B cell (primary cell): Measurements from ENCODE around the gene FARSB. TPM values are rescaled to one million over a fixed set of nuclear protein-coding genes. Genes with fewer than 3 reads are reported as not detected.

Experiments
- ATAC-seq: fragments of 200-7000 bp; cut with Tn5 transposase; one replicate; pipeline ENCODE4 v1.10.0; 2021; ENCODE audit warnings: low read depth, mild to moderate bottlenecking, moderate number of reproducible peaks, moderate library complexity
- CTCF ChIA-PET: fragments of 350-600 bp; sonication (Branson Sonifier 250); formaldehyde crosslinking; loops from one replicate; lab custom pipeline; 2021; ENCODE audit warnings: antibody characterized with exemption, inconsistent platforms; lab: Charles Lee
- POLR2A ChIA-PET: fragments of 350-600 bp; sonication (Branson Sonifier 250); formaldehyde crosslinking; loops from one replicate; lab custom pipeline; 2021; ENCODE audit warnings: antibody characterized with exemption; lab: Charles Lee
- DNase-seq: peaks from one replicate; pipeline ENCODE4 v3.0.0; 2013
- H2AFZ ChIP-seq: 2 replicates; pipeline ENCODE4 v1.6.1; 2012; ENCODE audit warnings: mild to moderate bottlenecking, low read depth, low read length; ENCODE audit not compliant: insufficient read depth, poor library complexity, severe bottlenecking
- H3K27ac ChIP-seq, 2 donors: 1 replicate in 1 of 2; 2 replicates in 1 of 2; pipeline ENCODE4 v1.5.1; 2012 to 2013; ENCODE audit warnings: low read length in 2 of 2, mild to moderate bottlenecking in 2 of 2, moderate library complexity in 1 of 2
- H3K27me3 ChIP-seq, 4 experiments: fragments of 200-600 bp in 1 of 4; sonication (generic) in 1 of 4; replicated peaks in 1 of 4; 1 replicate in 2 of 4; 2 replicates in 2 of 4; pipeline versions ENCODE4 v1.6.1 to v1.7.0; 2013 to 2016; ENCODE audit warnings: low read length in 3 of 4, mild to moderate bottlenecking in 2 of 4, mixed read lengths in 1 of 4, moderate library complexity in 1 of 4; ENCODE audit not compliant: insufficient read depth in 4 of 4, control insufficient read depth in 3 of 4; ENCODE audit errors: control extremely low read depth in 1 of 4
- H3K36me3 ChIP-seq, 2 experiments: replicated peaks in 1 of 2; 1 replicate in 1 of 2; 2 replicates in 1 of 2; pipeline versions ENCODE4 v1.6.1 to v1.7.1; 2013; ENCODE audit warnings: low read length in 1 of 2; ENCODE audit not compliant: insufficient read depth in 2 of 2, control insufficient read depth in 1 of 2; ENCODE audit errors: control extremely low read depth in 1 of 2, extremely low read depth in 1 of 2
- H3K4me1 ChIP-seq, 2 donors: fragments of 200-600 bp in 1 of 2; sonication (generic) in 1 of 2; 1 replicate in 1 of 2; 2 replicates in 1 of 2; pipeline versions ENCODE4 v1.5.1 to v1.6.1; 2013 to 2017; ENCODE audit warnings: low read length in 2 of 2; ENCODE audit not compliant: control insufficient read depth in 2 of 2, insufficient read depth in 2 of 2
- H3K4me2 ChIP-seq: replicated peaks from 2 replicates; pipeline ENCODE3; 2012; ENCODE audit warnings: mild to moderate bottlenecking, low read depth, low read length; ENCODE audit not compliant: poor library complexity, severe bottlenecking
- H3K4me3 ChIP-seq, 5 experiments: fragments of 200-600 bp in 1 of 5; sonication (generic) in 1 of 5; 1 replicate in 3 of 5; 2 replicates in 2 of 5; pipeline versions ENCODE4 v1.5.1 to v1.7.0; 2011 to 2016; ENCODE audit warnings: low read length in 4 of 5, mild to moderate bottlenecking in 4 of 5, low read depth in 2 of 5, control low read depth in 1 of 5, moderate library complexity in 1 of 5; ENCODE audit not compliant: insufficient read depth in 1 of 5; ENCODE audit errors: control extremely low read depth in 1 of 5, extremely low read depth in 1 of 5
- H3K79me2 ChIP-seq: fragments of 200-600 bp; sonication (generic); one replicate; pipeline ENCODE4 v1.6.0; 2016; ENCODE audit warnings: low read length; ENCODE audit not compliant: control insufficient read depth, insufficient read depth
- H3K9ac ChIP-seq: fragments of 200-600 bp; sonication (generic); 2 replicates; pipeline ENCODE4 v1.6.1; 2017; ENCODE audit warnings: mild to moderate bottlenecking, low read length, moderate library complexity
- H3K9me3 ChIP-seq, 3 donors: one replicate each; pipeline versions ENCODE4 v1.6.1 to v1.7.1; 2013; ENCODE audit warnings: low read length in 2 of 3; ENCODE audit not compliant: control insufficient read depth in 2 of 3, insufficient read depth in 1 of 3; ENCODE audit errors: control extremely low read depth in 1 of 3
- H4K20me1 ChIP-seq: 2 replicates; pipeline ENCODE4 v1.6.0; 2012; ENCODE audit warnings: mild to moderate bottlenecking, low read length; ENCODE audit not compliant: insufficient read depth, control insufficient read depth, poor library complexity, severe bottlenecking
- H3K27ac Mint-ChIP-seq: one replicate; pipeline ENCODE4 v1.8.0; 2021; ENCODE audit warnings: mixed read lengths
- H3K27me3 Mint-ChIP-seq: one replicate; pipeline ENCODE4 v1.8.0; 2021; ENCODE audit warnings: mixed read lengths
- H3K4me1 Mint-ChIP-seq: one replicate; pipeline ENCODE4 v1.8.0; 2021; ENCODE audit warnings: mixed read lengths
- H3K4me3 Mint-ChIP-seq: one replicate; pipeline ENCODE4 v1.8.0; 2021; ENCODE audit warnings: mixed read lengths
- H3K9me3 Mint-ChIP-seq: one replicate; pipeline ENCODE4 v1.8.0; 2022; ENCODE audit warnings: mixed read lengths; ENCODE audit not compliant: insufficient read depth
- EZH2 ChIP-seq: IDR thresholded peaks from 2 replicates; pipeline ENCODE4 v1.6.1; 2012; ENCODE audit warnings: borderline replicate concordance, low read depth, mild to moderate bottlenecking, moderate library complexity, low read length; ENCODE audit not compliant: insufficient read depth, poor library complexity, severe bottlenecking
- WGBS: methylation state at CpG from one replicate; pipeline ENCODE4 v1.1.5; 2013; ENCODE audit warnings: missing lambda C conversion rate; ENCODE audit not compliant: insufficient coverage; 5-methylcytosine and 5-hydroxymethylcytosine counted together
- intact Hi-C: fragments of 100-400 bp; cut with micrococcal nuclease; formaldehyde crosslinking; loops from one replicate; pipeline ENCODE4 v1.10.0; 2022
- polyA plus RNA-seq: library from polyadenylated mRNA; depleted of rRNA; stranded (reverse); fragments of >200 nt; gene quantifications from 2 replicates; pipeline ENCODE4 v1.2.3, GENCODE V29; 2012
- total RNA-seq, 2 donors: library from RNA; stranded (reverse); fragments of 120-200 nt in 1 of 2; gene quantifications; 1 replicate in 1 of 2; 2 replicates in 1 of 2; pipeline versions ENCODE4 v1.2.3 to v1.2.4, GENCODE V29; 2013 to 2022
- TF ChIP-seq, protein P1 (sequence below): fragments of 200-600 bp; IDR thresholded peaks from one replicate; pipeline ENCODE4 v1.8.0; 2022; ENCODE audit warnings: antibody characterized with exemption, mild to moderate bottlenecking

FARSB gene
- total and polyA plus RNA-seq, 2 donors (not counting 1 experiment from before 2014, with no cell fraction given), result 9.2 to 10.2 TPM

DNA sequence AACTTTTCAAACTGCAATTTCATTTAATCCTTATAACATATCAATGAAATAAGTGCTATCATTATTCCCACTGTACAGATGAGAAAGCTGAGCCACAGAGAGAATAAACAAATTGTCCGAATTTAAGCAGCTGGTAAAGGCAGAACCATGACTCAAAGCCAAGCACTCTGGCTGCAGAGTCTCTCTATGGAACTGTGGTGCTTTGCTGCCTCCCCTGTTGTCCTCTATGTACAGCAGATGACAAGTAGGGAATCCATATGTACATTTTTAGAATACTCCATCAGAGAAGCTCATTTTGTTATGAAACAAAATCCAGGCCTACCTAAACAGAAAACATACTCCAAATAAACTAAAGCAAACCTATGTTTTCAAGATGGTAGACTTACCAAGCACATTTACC, 45.1 kb downstream of the FARSB start:
- POLR2A ChIA-PET, result interaction anchor here (0.6 kb wide), 1 partner anchor 292 kb away, joined by 4 read pairs; no protein-coding TSS in a partner anchor
- Mint-ChIP-seq H3K4me1 (no peaks in the 10 kb centered on the region), H3K9me3 (no peaks in the 10 kb centered on the region), H3K4me3 (no peak overlapping the region), H3K27me3 (no peaks in the 10 kb centered on the region), H3K27ac (no peak overlapping the region)
- H3K4me1 ChIP-seq, result no peaks in the 10 kb centered on the region
- no peaks in the 10 kb centered on the region for H3K79me2 ChIP-seq
- 100% methylated on average over 1 of the region's 1 CpG for WGBS
- H4K20me1 ChIP-seq, result no peaks in the 10 kb centered on the region
- no peak overlapping the region for H3K4me3 ChIP-seq
- CTCF ChIA-PET, result interaction anchor here (2.1 kb wide), 1 partner anchor 553 kb away, joined by 7 read pairs; no protein-coding TSS in a partner anchor
- H2AFZ ChIP-seq, result no peak overlapping the region
- intact Hi-C loops, result no loop called here
- DNase-seq, result no peak
- peaks cover 17 to 52% of the 10 kb centered on the region in 2 experiments for H3K36me3 ChIP-seq
- no peaks in the 10 kb centered on the region for H3K9me3 ChIP-seq
- H3K4me2 ChIP-seq, result no peak overlapping the region
- H3K27me3 ChIP-seq, result no peaks in the 10 kb centered on the region
- no peak overlapping the region for H3K27ac ChIP-seq
- ATAC-seq, result no peak
- H3K9ac ChIP-seq, result no peak overlapping the region
- TF ChIP-seq, protein P1, sequence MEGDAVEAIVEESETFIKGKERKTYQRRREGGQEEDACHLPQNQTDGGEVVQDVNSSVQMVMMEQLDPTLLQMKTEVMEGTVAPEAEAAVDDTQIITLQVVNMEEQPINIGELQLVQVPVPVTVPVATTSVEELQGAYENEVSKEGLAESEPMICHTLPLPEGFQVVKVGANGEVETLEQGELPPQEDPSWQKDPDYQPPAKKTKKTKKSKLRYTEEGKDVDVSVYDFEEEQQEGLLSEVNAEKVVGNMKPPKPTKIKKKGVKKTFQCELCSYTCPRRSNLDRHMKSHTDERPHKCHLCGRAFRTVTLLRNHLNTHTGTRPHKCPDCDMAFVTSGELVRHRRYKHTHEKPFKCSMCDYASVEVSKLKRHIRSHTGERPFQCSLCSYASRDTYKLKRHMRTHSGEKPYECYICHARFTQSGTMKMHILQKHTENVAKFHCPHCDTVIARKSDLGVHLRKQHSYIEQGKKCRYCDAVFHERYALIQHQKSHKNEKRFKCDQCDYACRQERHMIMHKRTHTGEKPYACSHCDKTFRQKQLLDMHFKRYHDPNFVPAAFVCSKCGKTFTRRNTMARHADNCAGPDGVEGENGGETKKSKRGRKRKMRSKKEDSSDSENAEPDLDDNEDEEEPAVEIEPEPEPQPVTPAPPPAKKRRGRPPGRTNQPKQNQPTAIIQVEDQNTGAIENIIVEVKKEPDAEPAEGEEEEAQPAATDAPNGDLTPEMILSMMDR, result no peak
- TF ChIP-seq EZH2, result no peak

DNA sequence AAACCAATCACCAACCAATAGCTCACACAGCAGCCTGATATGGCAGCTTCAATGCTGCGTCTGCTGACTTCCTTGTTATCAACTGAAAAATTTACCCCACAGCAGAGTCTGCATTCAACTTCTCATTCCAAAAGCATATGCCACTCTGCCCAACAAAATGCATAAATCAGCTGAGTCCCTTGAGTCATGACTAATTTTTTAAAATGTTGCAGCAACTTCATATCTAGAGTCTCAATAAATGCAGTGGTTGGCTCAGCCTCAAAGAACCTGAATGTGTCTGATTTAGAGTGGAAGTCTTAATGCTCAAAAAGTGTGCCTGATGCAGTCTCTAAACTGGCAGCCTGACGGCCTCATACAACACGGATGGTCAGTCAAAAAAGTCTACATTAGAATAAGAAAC, 46.5 kb downstream of the FARSB start:
- POLR2A ChIA-PET, result no interaction called here

More for the DNA sequence above, 46.5 kb downstream of the FARSB start:
- peaks cover 17 to 42% of the 10 kb centered on the region in 2 experiments for H3K36me3 ChIP-seq
- CTCF ChIA-PET, result no interaction called here
- Mint-ChIP-seq H3K4me1 (no peaks in the 10 kb centered on the region), H3K27ac (no peak overlapping the region), H3K27me3 (no peaks in the 10 kb centered on the region), H3K9me3 (no peaks in the 10 kb centered on the region), H3K4me3 (no peak overlapping the region)
- no peaks in the 10 kb centered on the region for H3K9me3 ChIP-seq
- H3K27ac ChIP-seq, result no peak overlapping the region
- TF ChIP-seq, protein P1, result no peak
- TF ChIP-seq EZH2, result no peak
- intact Hi-C loops, result no loop called here
- no peak overlapping the region for H3K9ac ChIP-seq
- no peaks in the 10 kb centered on the region for H3K27me3 ChIP-seq
- DNase-seq (no peak), ATAC-seq (no peak)
- WGBS, result 90% methylated on average over 1 of the region's 3 CpGs
- H4K20me1 ChIP-seq, result no peaks in the 10 kb centered on the region
- no peaks in the 10 kb centered on the region for H3K4me1 ChIP-seq
- no peak overlapping the region for H3K4me3 ChIP-seq
- no peak overlapping the region for H2AFZ ChIP-seq
- H3K4me2 ChIP-seq, result no peak overlapping the region
- no peaks in the 10 kb centered on the region for H3K79me2 ChIP-seq
